ENCODE measurements around the gene CACNG1. TPM values are rescaled to one million over a fixed set of nuclear protein-coding genes. Genes with fewer than 3 reads are reported as not detected.

Gene CACNG1
- total and polyA plus RNA-seq, 8 donors = not detected

DNA sequence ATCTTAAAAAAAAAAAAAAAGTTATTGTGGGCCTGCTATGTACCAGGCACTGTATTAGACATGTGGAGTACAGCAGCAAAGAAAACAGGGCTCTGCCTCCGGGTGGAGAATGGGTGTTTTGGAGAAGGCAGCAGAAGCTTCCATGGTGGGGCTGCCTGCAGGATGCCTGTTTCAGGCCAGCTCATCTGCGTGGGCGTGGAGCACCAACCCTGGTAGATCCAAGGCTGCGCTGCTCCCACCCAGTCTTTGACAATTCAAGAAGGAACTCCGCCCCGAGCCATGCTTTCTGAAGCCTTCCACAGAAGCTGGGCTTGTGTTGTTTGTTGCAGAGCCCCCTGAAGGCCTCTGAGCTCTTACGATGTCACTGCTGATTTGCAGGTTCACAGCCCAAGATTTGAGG, 23.2 kb upstream of the CACNG1 start:
- Histone ChIP-seq H3K4me3 (no peak overlapping the region), H3K4me1 (peaks cover 4 to 19% (median 9%) of the 10 kb centered on the region in 4 donors), H3K36me3 (no peaks in the 10 kb centered on the region), H3K27me3 (peaks cover 0 to 4% (median 0%) of the 10 kb centered on the region in 3 donors), H3K9me3 (no peaks in the 10 kb centered on the region), H3K27ac (no peak overlapping the region)
- TF ChIP-seq POLR2A (IDR thresholded peaks at IDR 0.05) = no peak
- TF ChIP-seq, protein P1, sequence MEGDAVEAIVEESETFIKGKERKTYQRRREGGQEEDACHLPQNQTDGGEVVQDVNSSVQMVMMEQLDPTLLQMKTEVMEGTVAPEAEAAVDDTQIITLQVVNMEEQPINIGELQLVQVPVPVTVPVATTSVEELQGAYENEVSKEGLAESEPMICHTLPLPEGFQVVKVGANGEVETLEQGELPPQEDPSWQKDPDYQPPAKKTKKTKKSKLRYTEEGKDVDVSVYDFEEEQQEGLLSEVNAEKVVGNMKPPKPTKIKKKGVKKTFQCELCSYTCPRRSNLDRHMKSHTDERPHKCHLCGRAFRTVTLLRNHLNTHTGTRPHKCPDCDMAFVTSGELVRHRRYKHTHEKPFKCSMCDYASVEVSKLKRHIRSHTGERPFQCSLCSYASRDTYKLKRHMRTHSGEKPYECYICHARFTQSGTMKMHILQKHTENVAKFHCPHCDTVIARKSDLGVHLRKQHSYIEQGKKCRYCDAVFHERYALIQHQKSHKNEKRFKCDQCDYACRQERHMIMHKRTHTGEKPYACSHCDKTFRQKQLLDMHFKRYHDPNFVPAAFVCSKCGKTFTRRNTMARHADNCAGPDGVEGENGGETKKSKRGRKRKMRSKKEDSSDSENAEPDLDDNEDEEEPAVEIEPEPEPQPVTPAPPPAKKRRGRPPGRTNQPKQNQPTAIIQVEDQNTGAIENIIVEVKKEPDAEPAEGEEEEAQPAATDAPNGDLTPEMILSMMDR (IDR thresholded peaks at IDR 0.05) = no peak
- TF ChIP-seq POLR2AphosphoS5 (IDR thresholded peaks at IDR 0.05) = no peak
- no peak for TF ChIP-seq EP300 (IDR thresholded peaks at IDR 0.05)
- WGBS, 5 donors = 87 to 95% (median 93%) methylated on average over 7 of the region's 7 CpGs
- intact Hi-C loops (cut with DNase I; ENCODE audit: low total_unique reads) = no loop called here
- no peak for DNase-seq

DNA sequence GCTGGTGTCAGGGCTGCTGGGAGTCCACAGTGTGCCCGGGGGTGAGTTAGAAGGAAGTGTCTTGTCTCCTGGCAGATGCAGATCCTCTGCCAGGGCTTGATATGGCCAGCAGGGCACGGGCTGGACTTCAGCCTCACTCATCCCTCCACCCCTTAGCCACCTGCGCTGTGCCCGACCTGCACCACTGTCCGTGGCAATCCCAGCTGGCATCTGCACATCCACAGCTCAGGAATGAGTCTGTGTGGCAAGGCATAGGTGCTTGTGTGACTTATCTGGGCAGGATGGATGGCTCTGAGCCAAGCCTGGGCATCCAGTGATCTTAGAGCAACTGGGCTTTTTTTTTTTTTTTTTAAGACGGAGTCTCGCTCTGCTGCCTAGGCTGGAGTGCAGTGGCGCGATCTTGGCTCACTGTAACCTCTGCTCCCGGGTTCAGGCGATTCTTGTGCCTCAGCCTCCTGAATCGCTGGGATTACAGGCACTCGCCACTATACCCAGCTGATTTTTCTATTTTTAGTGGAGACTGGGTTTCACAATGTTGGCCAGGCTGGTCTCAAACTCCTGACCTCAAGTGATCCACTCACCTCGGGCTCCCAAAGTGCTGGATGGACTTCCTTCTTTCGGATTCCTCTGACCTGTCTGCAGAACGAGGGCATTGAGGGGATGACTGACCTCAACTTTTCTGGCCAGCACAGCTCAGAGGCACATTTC, 22.5 kb upstream of the CACNG1 start:
- Histone ChIP-seq H3K4me1 (peaks cover 4 to 22% (median 9%) of the 10 kb centered on the region in 4 donors), H3K27me3 (no peaks in the 10 kb centered on the region), H3K27ac (no peak overlapping the region), H3K9me3 (no peaks in the 10 kb centered on the region), H3K4me3 (no peak overlapping the region), H3K36me3 (no peaks in the 10 kb centered on the region)
- no peak for DNase-seq
- 81 to 91% (median 86%) methylated on average over 14 to 16 of the region's 16 CpGs for WGBS, 5 donors
- intact Hi-C loops (cut with DNase I; ENCODE audit: low total_unique reads) = no loop called here
- TF ChIP-seq POLR2A (IDR thresholded peaks at IDR 0.05) (no peak), POLR2AphosphoS5 (IDR thresholded peaks at IDR 0.05) (no peak), EP300 (IDR thresholded peaks at IDR 0.05) (no peak)
- TF ChIP-seq, protein P1 (IDR thresholded peaks at IDR 0.05) = no peak

DNA sequence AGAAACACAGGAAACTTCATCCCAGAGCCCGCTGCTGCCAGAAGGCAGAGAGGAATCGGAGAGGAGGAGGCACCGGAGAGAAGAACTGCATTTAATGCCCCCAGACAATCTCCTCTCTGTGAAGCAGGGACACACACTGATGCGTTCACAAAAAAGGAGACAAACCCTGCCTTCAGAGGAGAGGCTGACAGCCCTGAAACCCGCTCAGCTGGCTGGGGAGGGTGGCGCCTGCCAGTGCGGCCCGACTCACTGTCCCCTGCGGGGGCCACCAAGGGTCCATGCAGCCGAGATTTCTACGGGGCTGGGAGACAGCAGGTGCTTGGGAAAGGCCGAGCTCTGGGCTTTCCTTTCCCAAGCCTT, 21.9 kb upstream of the CACNG1 start:
- no peak for DNase-seq
- Histone ChIP-seq H3K36me3 (no peaks in the 10 kb centered on the region), H3K9me3 (no peaks in the 10 kb centered on the region), H3K4me1 (peaks cover 4 to 25% (median 10%) of the 10 kb centered on the region in 4 donors), H3K27ac (no peak overlapping the region), H3K4me3 (no peak overlapping the region), H3K27me3 (no peaks in the 10 kb centered on the region)
- 86 to 95% (median 88%) methylated on average over 12 of the region's 12 CpGs for WGBS, 5 donors
- no peak for TF ChIP-seq POLR2AphosphoS5 (IDR thresholded peaks at IDR 0.05)
- TF ChIP-seq, protein P1 (IDR thresholded peaks at IDR 0.05) = no peak
- no peak for TF ChIP-seq EP300 (IDR thresholded peaks at IDR 0.05)
- TF ChIP-seq POLR2A (IDR thresholded peaks at IDR 0.05) = no peak
- intact Hi-C loops (cut with DNase I; ENCODE audit: low total_unique reads) = no loop called here

DNA sequence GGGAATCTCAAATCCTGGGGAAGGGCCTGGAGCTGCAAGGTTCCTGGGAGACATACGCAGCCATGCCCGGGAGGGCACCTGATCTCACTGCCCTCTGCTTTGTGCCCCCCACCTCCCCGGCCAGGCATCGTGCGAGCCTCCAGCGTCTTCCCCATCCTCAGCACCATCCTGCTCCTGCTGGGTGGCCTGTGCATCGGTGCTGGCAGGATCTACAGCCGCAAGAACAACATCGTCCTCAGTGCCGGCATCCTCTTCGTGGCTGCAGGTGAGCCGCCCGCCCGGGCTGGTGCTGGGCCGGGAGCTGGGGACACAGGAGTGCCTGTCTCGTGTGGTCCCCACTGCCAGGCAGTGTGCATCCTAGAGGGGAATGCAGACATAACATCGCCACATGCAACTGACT, 19.6 kb upstream of the CACNG1 start:
- DNase-seq = no peak
- intact Hi-C loops (cut with DNase I; ENCODE audit: low total_unique reads) = no loop called here
- no peak overlapping the region for H3K27ac ChIP-seq
- peaks cover 2 to 25% (median 10%) of the 10 kb centered on the region in 4 donors for H3K4me1 ChIP-seq
- TF ChIP-seq, protein P1 (IDR thresholded peaks at IDR 0.05) = no peak
- TF ChIP-seq POLR2A (IDR thresholded peaks at IDR 0.05) (no peak), EP300 (IDR thresholded peaks at IDR 0.05) (no peak), POLR2AphosphoS5 (IDR thresholded peaks at IDR 0.05) (no peak)
- H3K36me3 ChIP-seq = no peaks in the 10 kb centered on the region
- WGBS, 5 donors = 68 to 87% (median 76%) methylated on average over 13 to 17 of the region's 17 CpGs; no CpG with 5 or more reads in 1 of the 5 donors
- no peak overlapping the region for H3K4me3 ChIP-seq
- H3K27me3 ChIP-seq = no peaks in the 10 kb centered on the region
- H3K9me3 ChIP-seq = no peaks in the 10 kb centered on the region
